CD4-positive, CD25-positive, alpha-beta regulatory T cell (primary cell): ENCODE results near the gene MIA. TPM values are rescaled to one million over a fixed set of nuclear protein-coding genes. Genes with fewer than 3 reads are reported as not detected.
"Not testable (repeated sequence)": the region's sequence is repeated elsewhere in the genome, so short reads cannot be mapped to it uniquely, and the experiment has no call there.

Experiments used
- ATAC-seq, 2 donors: fragments of 150-1000 bp; cut with Tn5 transposase; one replicate each; pipeline ENCODE4 v1.10.0; 2021; ENCODE audit warnings: low read depth in 2 of 2, moderate number of reproducible peaks in 2 of 2, moderate library complexity in 1 of 2
- DNase-seq, 3 donors: peaks; one replicate each; pipeline versions ENCODE4 v3.0.0 to v3.0.0-alpha.2; 2012 to 2022; ENCODE audit warnings: mixed read lengths in 1 of 3
- H3K27ac ChIP-seq: one replicate; pipeline ENCODE4 v1.7.0; 2013; ENCODE audit warnings: mild to moderate bottlenecking, low read length; ENCODE audit not compliant: insufficient read depth, poor library complexity, severe bottlenecking
- H3K27me3 ChIP-seq: one replicate; pipeline ENCODE4 v1.7.0; 2013; ENCODE audit warnings: low read length; ENCODE audit not compliant: control insufficient read depth, insufficient read depth
- H3K36me3 ChIP-seq: one replicate; pipeline ENCODE4 v1.7.0; 2013; ENCODE audit warnings: mild to moderate bottlenecking, low read length, moderate library complexity; ENCODE audit not compliant: control insufficient read depth, insufficient read depth
- H3K4me1 ChIP-seq: 2 replicates; pipeline ENCODE4 v1.7.0; 2013; ENCODE audit warnings: mild to moderate bottlenecking, low read length; ENCODE audit not compliant: insufficient read depth, control insufficient read depth, poor library complexity, severe bottlenecking
- H3K4me3 ChIP-seq: one replicate; pipeline ENCODE4 v1.7.0; 2013; ENCODE audit warnings: low read depth, mild to moderate bottlenecking, low read length, moderate library complexity
- H3K9me3 ChIP-seq, 2 experiments: 1 replicate in 1 of 2; 2 replicates in 1 of 2; pipeline ENCODE4 v1.7.0; 2013; ENCODE audit warnings: low read length in 2 of 2, mild to moderate bottlenecking in 1 of 2, moderate library complexity in 1 of 2; ENCODE audit not compliant: control insufficient read depth in 2 of 2
- H3K27ac Mint-ChIP-seq, 3 donors: one replicate each; pipeline ENCODE4 v1.8.0; 2020 to 2022; ENCODE audit warnings: mild to moderate bottlenecking in 3 of 3, mixed read lengths in 3 of 3, moderate library complexity in 2 of 3
- H3K27me3 Mint-ChIP-seq: one replicate; pipeline ENCODE4 v1.8.0; 2022; ENCODE audit warnings: mild to moderate bottlenecking, mixed read lengths
- H3K36me3 Mint-ChIP-seq: one replicate; pipeline ENCODE4 v1.8.0; 2020; ENCODE audit warnings: mixed read lengths
- H3K4me1 Mint-ChIP-seq, 4 donors: one replicate each; pipeline ENCODE4 v1.8.0; 2020 to 2022; ENCODE audit warnings: mixed read lengths in 4 of 4, mild to moderate bottlenecking in 1 of 4
- H3K4me3 Mint-ChIP-seq, 4 donors: one replicate each; pipeline ENCODE4 v1.8.0; 2020 to 2022; ENCODE audit warnings: mild to moderate bottlenecking in 4 of 4, mixed read lengths in 4 of 4, moderate library complexity in 3 of 4
- H3K9me3 Mint-ChIP-seq, 7 donors: one replicate each; pipeline ENCODE4 v1.8.0; 2020 to 2022; ENCODE audit warnings: mixed read lengths in 7 of 7, mild to moderate bottlenecking in 3 of 7, moderate library complexity in 2 of 7
- polyA plus RNA-seq, 4 donors: library from polyadenylated mRNA; unstranded; fragments of 300-500 nt; fragmentation: Illumina TruSeq; gene quantifications; one replicate each; pipeline ENCODE4 v1.2.3, GENCODE V29; 2021
- total RNA-seq: library from RNA; stranded (reverse); gene quantifications from one replicate; pipeline ENCODE4 v1.2.3, GENCODE V29; 2022

MIA gene
- total RNA-seq = not detected
- not detected for polyA plus RNA-seq

DNA sequence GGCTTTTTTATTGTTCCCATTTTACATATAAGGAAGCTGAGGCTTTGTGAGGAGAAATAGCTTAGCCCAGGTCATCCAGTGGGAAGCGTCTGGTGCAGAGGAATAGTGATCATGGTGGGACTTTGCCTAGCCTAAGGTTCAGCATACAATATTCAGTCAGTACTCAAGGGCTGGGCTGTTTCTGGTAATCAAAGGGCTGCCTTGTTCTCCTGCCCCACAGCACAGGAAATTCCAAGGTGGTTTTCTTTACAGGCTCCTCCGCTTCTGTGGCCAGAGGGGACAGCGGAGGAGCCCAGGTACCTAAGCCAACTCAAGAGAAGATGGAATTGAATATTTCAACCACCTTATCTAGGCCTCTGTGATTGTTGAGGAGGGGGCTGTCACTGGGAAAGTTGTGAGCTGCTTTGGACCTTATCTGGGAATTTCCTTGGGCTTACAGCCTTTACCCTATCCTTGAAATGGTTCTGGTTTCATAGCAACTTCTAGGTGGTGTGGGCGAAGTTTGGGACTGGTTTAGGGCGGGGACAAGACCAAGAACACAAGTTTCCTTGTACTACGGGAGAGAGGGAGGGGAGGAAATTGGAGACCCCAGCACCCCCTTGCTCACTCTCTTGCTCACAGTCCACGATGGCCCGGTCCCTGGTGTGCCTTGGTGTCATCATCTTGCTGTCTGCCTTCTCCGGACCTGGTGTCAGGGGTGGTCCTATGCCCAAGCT, at the start of gene MIA:
Gene MIA, plus strand, starts transcription at position 606 of the 716 bp plus-strand sequence. Its CDS starts 22 bp downstream, at position 628.
- H3K4me3 ChIP-seq = no peak within 1 kb of the TSS
- no peaks in the 10 kb centered on the region for H3K36me3 ChIP-seq
- no peaks in the 10 kb centered on the region for H3K27me3 ChIP-seq
- no peak for ATAC-seq
- H3K4me1 ChIP-seq = peaks cover 22% of the 10 kb centered on the region
- H3K27ac Mint-ChIP-seq = peak within 1 kb of the TSS in 2 of 3 donors; percentile 69 to 97
- peaks cover 9% of the 10 kb centered on the region for H3K36me3 Mint-ChIP-seq
- no peak for DNase-seq
- H3K9me3 ChIP-seq = no peaks in the 10 kb centered on the region
- H3K27me3 Mint-ChIP-seq = peaks cover 8% of the 10 kb centered on the region
- H3K4me3 Mint-ChIP-seq = peak within 1 kb of the TSS in 3 of 4 donors; percentile 22 to 79 (median 37)
- H3K27ac ChIP-seq = no peak within 1 kb of the TSS
- H3K4me1 Mint-ChIP-seq = peaks cover 6 to 40% (median 24%) of the 10 kb centered on the region in 4 donors
- peaks cover 0 to 3% (median 0%) of the 10 kb centered on the region in 7 donors for H3K9me3 Mint-ChIP-seq

DNA sequence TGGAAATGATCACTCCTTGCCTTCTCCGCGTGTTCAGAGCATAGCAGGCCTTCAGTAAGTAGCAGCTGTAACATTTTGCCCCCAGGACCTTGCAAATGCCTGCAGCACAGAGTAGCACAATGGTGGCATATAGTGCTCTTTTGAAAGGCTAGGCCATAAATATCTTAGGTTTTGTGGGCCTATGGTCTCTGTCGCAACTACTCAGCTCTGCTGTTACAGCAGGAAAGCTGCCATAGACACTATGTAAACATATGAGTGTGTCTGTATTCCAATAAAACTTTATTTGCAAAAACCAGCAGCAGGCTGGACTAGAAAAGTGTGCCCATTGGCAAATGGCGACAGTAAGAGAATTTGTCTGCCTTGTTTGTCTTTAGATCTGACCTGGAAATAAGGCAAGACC, 49.0 kb upstream of the MIA start:
- Mint-ChIP-seq H3K27me3 (no peaks in the 10 kb centered on the region), H3K36me3 (peaks cover 27% of the 10 kb centered on the region), H3K4me1 (peaks cover 0 to 19% (median 12%) of the 10 kb centered on the region in 4 donors), H3K27ac (no peak overlapping the region), H3K4me3 (no peak overlapping the region), H3K9me3 (no peaks in the 10 kb centered on the region)
- ATAC-seq (no peak), DNase-seq (no peak)
- H3K9me3 ChIP-seq = no peaks in the 10 kb centered on the region
- no peaks in the 10 kb centered on the region for H3K27me3 ChIP-seq
- no peaks in the 10 kb centered on the region for H3K4me1 ChIP-seq
- no peak overlapping the region for H3K27ac ChIP-seq
- H3K36me3 ChIP-seq = peaks cover 50% of the 10 kb centered on the region
- no peak overlapping the region for H3K4me3 ChIP-seq

DNA sequence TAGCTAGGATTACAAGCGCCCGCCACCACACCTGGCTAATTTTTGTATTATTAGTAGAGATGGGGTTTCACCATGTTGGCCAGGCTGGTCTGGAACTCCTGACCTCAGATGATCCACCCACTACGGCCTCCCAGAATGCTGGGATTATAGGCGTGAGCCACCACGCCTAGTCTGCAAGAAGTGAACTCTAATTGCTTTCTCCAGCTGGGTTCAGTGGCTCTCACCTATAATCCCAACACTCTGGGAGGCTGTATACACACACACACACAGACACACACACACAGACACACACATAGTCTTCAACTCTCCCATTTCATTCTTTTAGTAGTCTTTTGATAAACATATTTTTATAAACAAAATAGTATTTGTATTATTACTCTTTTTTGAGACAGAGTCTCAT, 45.3 kb upstream of the MIA start:
- H3K9me3 Mint-ChIP-seq, H3K27me3 ChIP-seq, H3K27ac ChIP-seq, H3K4me1 ChIP-seq, H3K27me3 Mint-ChIP-seq, ATAC-seq, DNase-seq, H3K4me1 Mint-ChIP-seq, H3K27ac Mint-ChIP-seq, H3K4me3 Mint-ChIP-seq, H3K9me3 ChIP-seq, H3K4me3 ChIP-seq: not testable (repeated sequence)
- peaks cover 74% of the 10 kb centered on the region for H3K36me3 ChIP-seq
- peaks cover 39% of the 10 kb centered on the region for H3K36me3 Mint-ChIP-seq

DNA sequence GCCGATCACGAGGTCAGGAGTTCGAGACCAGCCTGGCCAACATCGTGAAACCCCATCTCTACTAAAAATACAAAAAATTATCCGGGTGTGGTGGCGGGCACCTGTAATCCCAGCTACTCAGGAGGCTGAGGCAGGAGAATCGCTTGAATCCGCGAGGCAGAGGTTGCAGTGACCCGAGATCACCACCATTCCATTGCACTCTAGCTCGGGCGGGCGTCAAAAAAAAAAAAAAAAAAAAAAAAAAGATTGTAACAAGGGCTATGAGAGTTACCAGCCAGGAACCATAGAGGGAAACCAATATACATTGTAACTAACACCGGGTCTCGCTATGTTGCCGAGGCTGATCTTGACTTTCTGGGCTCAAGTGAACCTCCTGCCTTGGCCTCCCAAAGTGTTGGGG, 43.0 kb upstream of the MIA start:
- H3K27ac Mint-ChIP-seq, H3K4me3 ChIP-seq, DNase-seq, H3K4me1 Mint-ChIP-seq, H3K4me1 ChIP-seq, H3K27ac ChIP-seq, H3K4me3 Mint-ChIP-seq, H3K9me3 ChIP-seq, H3K27me3 ChIP-seq, H3K9me3 Mint-ChIP-seq, ATAC-seq, H3K27me3 Mint-ChIP-seq: not testable (repeated sequence)
- H3K36me3 Mint-ChIP-seq = peaks cover 46% of the 10 kb centered on the region
- peaks cover 73% of the 10 kb centered on the region for H3K36me3 ChIP-seq

DNA sequence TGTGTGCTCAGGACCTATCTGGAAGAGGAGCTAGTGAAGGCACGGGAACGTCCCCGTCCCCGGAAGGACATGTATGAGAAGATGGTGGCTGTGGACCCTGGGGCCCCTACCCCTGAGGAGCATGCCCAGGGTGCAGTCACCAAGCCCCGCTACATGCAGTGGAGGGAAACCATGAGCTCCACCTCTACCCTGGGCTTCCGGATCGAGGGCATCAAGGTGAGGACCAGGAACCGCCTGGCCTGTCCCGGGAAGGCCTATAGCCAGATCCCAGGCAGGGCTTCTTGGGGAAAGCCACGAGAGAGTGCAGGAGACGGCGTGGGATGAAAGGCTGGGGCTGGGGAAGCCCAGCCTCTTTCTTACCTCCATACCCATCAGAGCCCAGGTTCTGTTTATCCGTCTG, 42.2 kb upstream of the MIA start:
- Histone ChIP-seq H3K4me1 (no peaks in the 10 kb centered on the region), H3K27ac (no peak overlapping the region), H3K9me3 (no peaks in the 10 kb centered on the region), H3K27me3 (no peaks in the 10 kb centered on the region), H3K36me3 (peaks cover 68% of the 10 kb centered on the region), H3K4me3 (no peak overlapping the region)
- no peaks in the 10 kb centered on the region for H3K9me3 Mint-ChIP-seq
- H3K27ac Mint-ChIP-seq = no peak overlapping the region
- ATAC-seq (no peak), DNase-seq (no peak)
- peaks cover 45% of the 10 kb centered on the region for H3K36me3 Mint-ChIP-seq
- no peak overlapping the region for H3K4me3 Mint-ChIP-seq
- H3K4me1 Mint-ChIP-seq = no peaks in the 10 kb centered on the region
- no peaks in the 10 kb centered on the region for H3K27me3 Mint-ChIP-seq

DNA sequence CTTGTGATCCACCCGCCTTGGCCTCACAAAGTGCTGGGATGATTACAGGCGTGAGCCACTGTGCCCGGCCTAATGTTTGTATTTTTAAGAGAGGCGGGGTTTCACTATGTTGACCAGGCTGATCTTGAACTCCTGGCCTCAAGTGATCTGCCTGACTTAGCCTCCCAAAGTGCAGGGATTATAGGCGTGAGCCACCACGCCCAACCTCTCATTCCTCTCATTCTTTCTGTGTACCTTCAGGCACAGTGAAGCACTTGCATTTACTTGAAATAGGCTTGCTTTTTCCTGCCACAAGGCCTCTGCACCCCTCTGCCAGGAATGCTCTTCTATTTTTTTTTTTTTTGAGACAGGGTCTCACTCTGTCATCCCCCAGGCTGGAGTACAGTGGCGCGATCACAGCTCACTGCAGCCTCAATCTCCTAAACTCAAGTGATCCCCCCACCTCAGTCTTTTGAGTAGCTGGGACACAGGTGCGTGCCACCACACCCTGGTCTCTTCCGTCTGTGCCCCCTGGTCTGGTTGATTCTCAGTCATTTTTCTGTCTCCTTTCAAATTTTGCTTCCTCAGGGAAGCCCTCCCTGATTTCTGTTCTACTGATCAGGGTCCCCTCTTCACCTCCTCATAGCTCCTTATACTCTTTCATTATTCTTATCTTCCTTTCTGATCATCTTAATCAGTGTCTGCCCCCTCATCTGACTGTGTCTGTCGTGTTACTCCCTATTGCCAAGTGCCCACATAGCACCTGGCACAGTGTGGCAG, 40.1 kb upstream of the MIA start:
- H3K9me3 ChIP-seq = no peaks in the 10 kb centered on the region
- Mint-ChIP-seq H3K4me3 (no peak overlapping the region), H3K27me3 (no peaks in the 10 kb centered on the region), H3K27ac (peak overlapping the region in 1 of 3 donors; percentile 52), H3K36me3 (peaks cover 46% of the 10 kb centered on the region), H3K9me3 (no peaks in the 10 kb centered on the region), H3K4me1 (no peaks in the 10 kb centered on the region)
- no peaks in the 10 kb centered on the region for H3K4me1 ChIP-seq
- no peak overlapping the region for H3K27ac ChIP-seq
- no peaks in the 10 kb centered on the region for H3K27me3 ChIP-seq
- DNase-seq = no peak
- peaks cover 59% of the 10 kb centered on the region for H3K36me3 ChIP-seq
- no peak for ATAC-seq
- no peak overlapping the region for H3K4me3 ChIP-seq

DNA sequence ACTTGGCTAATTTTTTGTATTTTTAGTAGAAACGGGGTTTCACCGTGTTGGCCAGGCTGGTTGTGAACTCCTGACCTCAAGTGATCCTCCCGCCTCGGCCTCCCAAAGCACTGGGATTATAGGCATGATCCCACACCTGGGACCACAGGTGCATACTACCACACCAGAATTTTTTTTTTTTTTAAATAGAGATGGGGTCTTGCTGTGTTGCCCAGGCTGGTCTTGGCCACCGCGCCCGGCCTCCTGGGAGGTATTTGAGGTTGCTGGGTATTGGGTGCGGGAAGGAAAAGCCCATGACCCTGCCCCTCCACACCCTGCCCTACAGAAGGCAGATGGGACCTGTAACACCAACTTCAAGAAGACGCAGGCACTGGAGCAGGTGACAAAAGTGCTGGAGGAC, 38.7 kb upstream of the MIA start:
- Histone ChIP-seq H3K4me1 (no peaks in the 10 kb centered on the region), H3K27me3 (no peaks in the 10 kb centered on the region), H3K9me3 (no peaks in the 10 kb centered on the region), H3K27ac (no peak overlapping the region), H3K36me3 (peaks cover 48% of the 10 kb centered on the region), H3K4me3 (no peak overlapping the region)
- ATAC-seq (no peak), DNase-seq (no peak)
- Mint-ChIP-seq H3K27ac (no peak overlapping the region), H3K27me3 (no peaks in the 10 kb centered on the region), H3K4me3 (no peak overlapping the region), H3K36me3 (peaks cover 36% of the 10 kb centered on the region), H3K4me1 (no peaks in the 10 kb centered on the region), H3K9me3 (no peaks in the 10 kb centered on the region)
